ENCODE measurements around the gene ABCC10.

ABCC10 gene

GRCh38 chr6:43476746-43477145 lies 49.4 kb downstream of the ABCC10 start:
- DNase-seq (ENCODE audit: extremely low read depth, low read depth) = no peak
- peak overlapping the region; percentile 68 for H3K4me3 ChIP-seq (replicated peaks; ENCODE audit: low read depth, low read length)
- TF ChIP-seq CTCF (IDR thresholded peaks at IDR 0.05; ENCODE audit: low read depth, low read length, missing control alignments) = no peak

GRCh38 chr6:43477235-43478007 lies 50.1 kb downstream of the ABCC10 start, which contains the start of gene TJAP1:
TJAP1 (plus strand) TSS chr6:43477570; CDS start chr6:43499002, 21,432 bp downstream.
- H3K4me3 ChIP-seq (replicated peaks; ENCODE audit: low read depth, low read length) = peak within 1 kb of the TSS; percentile 68
- DNase-seq (ENCODE audit: extremely low read depth, low read depth) = no peak
- no peak for TF ChIP-seq CTCF (IDR thresholded peaks at IDR 0.05; ENCODE audit: low read depth, low read length, missing control alignments)

- TF ChIP-seq CTCF (IDR thresholded peaks at IDR 0.05; ENCODE audit: low read depth, low read length, missing control alignments) = no peak
- peak overlapping the region; percentile 68 for H3K4me3 ChIP-seq (replicated peaks; ENCODE audit: low read depth, low read length)
- DNase-seq (ENCODE audit: extremely low read depth, low read depth) = no peak
Observed at GRCh38 chr6:43478008-43478372, 50.6 kb downstream of the ABCC10 start.

GRCh38 chr6:43481075-43481474 lies 53.7 kb downstream of the ABCC10 start:
- DNase-seq (ENCODE audit: extremely low read depth, low read depth) = no peak
- TF ChIP-seq CTCF (IDR thresholded peaks at IDR 0.05; ENCODE audit: low read depth, low read length, missing control alignments) = no peak
- no peak overlapping the region for H3K4me3 ChIP-seq (replicated peaks; ENCODE audit: low read depth, low read length)

GRCh38 chr6:43481591-43482236 lies 54.4 kb downstream of the ABCC10 start:
- DNase-seq (ENCODE audit: extremely low read depth, low read depth) = no peak
- no peak for TF ChIP-seq CTCF (IDR thresholded peaks at IDR 0.05; ENCODE audit: low read depth, low read length, missing control alignments)
- H3K4me3 ChIP-seq (replicated peaks; ENCODE audit: low read depth, low read length) = no peak overlapping the region

- TF ChIP-seq CTCF (IDR thresholded peaks at IDR 0.05; ENCODE audit: low read depth, low read length, missing control alignments) = no peak
- DNase-seq (ENCODE audit: extremely low read depth, low read depth) = no peak
- no peak overlapping the region for H3K4me3 ChIP-seq (replicated peaks; ENCODE audit: low read depth, low read length)
Observed at GRCh38 chr6:43488667-43489276, 61.4 kb downstream of the ABCC10 start.
